Measurements from ENCODE around the gene UNC5C. TPM values are rescaled to one million over a fixed set of nuclear protein-coding genes. Genes with fewer than 3 reads are reported as not detected.

UNC5C gene
- total and polyA plus RNA-seq, 2 of the 4 experiments (the other 2 are of a cell fraction) = under 0.01 TPM

DNA sequence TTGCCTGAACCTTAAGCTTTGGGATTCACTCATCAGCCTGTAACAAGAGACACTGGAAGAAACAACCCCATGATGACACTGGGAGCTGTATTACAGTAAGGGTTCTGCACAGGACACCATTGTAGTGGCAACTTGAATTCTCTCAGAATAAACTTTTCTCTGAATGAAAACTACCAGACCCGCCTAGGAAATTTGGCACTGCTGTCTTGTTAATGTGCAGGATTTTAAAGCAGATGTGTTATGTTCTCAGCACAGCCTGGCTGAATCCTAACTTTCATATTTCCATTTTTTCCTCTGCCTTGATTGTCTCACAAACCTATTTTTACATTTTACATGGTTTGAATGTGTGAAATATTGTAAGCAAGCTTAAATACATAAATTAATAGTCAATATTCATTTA is 253.6 kb downstream of the UNC5C start:
- TF ChIP-seq FOS (IDR thresholded peaks at IDR 0.05; ENCODE audit: low read depth, low read length) = no peak
- H3K27me3 ChIP-seq (ENCODE audit: control insufficient read depth, insufficient read depth, low read length) = no peaks in the 10 kb centered on the region
- in situ Hi-C loops (cut with MboI; ENCODE audit: low sequenced_read_pairs) (no loop called here), dilution Hi-C loops (cut with HindIII; ENCODE audit: low sequenced_read_pairs, unreplicated experiment) (no loop called here), intact Hi-C loops (cut with micrococcal nuclease) (no loop called here)
- no peaks in the 10 kb centered on the region for H3K36me3 ChIP-seq (ENCODE audit: control insufficient read depth, insufficient read depth, low read length)
- no peaks in the 10 kb centered on the region for H3K9me1 ChIP-seq (ENCODE audit: insufficient read depth, low read length)
- H3K9me3 ChIP-seq (ENCODE audit: control insufficient read depth, insufficient read depth, low read length) = no peaks in the 10 kb centered on the region
- no peak overlapping the region for H3K27ac ChIP-seq (ENCODE audit: insufficient read depth, low read length)
- no peak overlapping the region for H2AK5ac ChIP-seq (ENCODE audit: low read depth, low read length)
- H3K18ac ChIP-seq (ENCODE audit: low read depth, low read length) = no peak overlapping the region
- H2BK5ac ChIP-seq (ENCODE audit: low read depth, low read length, poor library complexity, severe bottlenecking) = no peak overlapping the region
- CTCF ChIA-PET = interaction anchor here (0.6 kb wide), 1 partner anchor 11 kb away, joined by 3 read pairs; no protein-coding TSS in a partner anchor
- no peaks in the 10 kb centered on the region for H3K4me1 ChIP-seq (ENCODE audit: control insufficient read depth, insufficient read depth, low read length)
- no peaks in the 10 kb centered on the region for H4K20me1 ChIP-seq (ENCODE audit: insufficient read depth, low read length)
- H2AFZ ChIP-seq (replicated peaks; ENCODE audit: low read length, poor library complexity) = no peak overlapping the region
- H2BK20ac ChIP-seq (ENCODE audit: low read depth, low read length) = no peak overlapping the region
- no peak overlapping the region for H3K56ac ChIP-seq (ENCODE audit: extremely low read depth, insufficient read depth, low read length)
- DNase-seq (no peak), ATAC-seq (ENCODE audit: low read depth) (no peak)
- BruUV-seq (replicated peaks) = no TSS peak
- H2BK120ac ChIP-seq (ENCODE audit: low read depth, low read length) = no peak overlapping the region
- H4K5ac ChIP-seq (ENCODE audit: low read depth, low read length) = no peak overlapping the region
- POLR2A ChIA-PET (ENCODE audit: unreplicated experiment) = no interaction called here
- no peak overlapping the region for H4K8ac ChIP-seq (ENCODE audit: low read depth in 2 of 2, low read length in 2 of 2)
- no peaks in the 10 kb centered on the region for H3K79me1 ChIP-seq (ENCODE audit: low read depth in 1 of 2, low read length in 2 of 2)
- H3K9ac ChIP-seq (ENCODE audit: low read depth, low read length) = no peak overlapping the region
- H2BK15ac ChIP-seq (ENCODE audit: low read depth, low read length) = no peak overlapping the region
- WGBS, 2 experiments (ENCODE audit: extremely low coverage in 2 of 2, insufficient read length in 1 of 2) = no CpG with 5 or more reads among the region's 1 CpG
- H4K91ac ChIP-seq (ENCODE audit: insufficient read depth, low read depth, low read length) = no peak overlapping the region
- no peak overlapping the region for H2AK9ac ChIP-seq (replicated peaks; ENCODE audit: low read depth, low read length, poor library complexity)
- no peak overlapping the region for H3K4me2 ChIP-seq (ENCODE audit: low read depth, low read length)
- no peak overlapping the region for H3K14ac ChIP-seq (replicated peaks; ENCODE audit: low read depth, low read length)
- no peak overlapping the region for H3K4me3 ChIP-seq (ENCODE audit: insufficient read depth, low read depth, low read length)
- H3K4ac ChIP-seq (ENCODE audit: low read depth, low read length) = no peak overlapping the region
- H3K23ac ChIP-seq (ENCODE audit: low read depth, low read length) = no peak overlapping the region
